GM19193 (cell line): ENCODE data around the gene ZSCAN5A.
"Not testable (repeated sequence)": the region's sequence is repeated elsewhere in the genome, so short reads cannot be mapped to it uniquely, and the experiment has no call there.

Experiments
- POLR2A ChIP-seq: IDR thresholded peaks from 4 replicates; pipeline ENCODE4 v1.6.1; 2011; ENCODE audit not compliant: insufficient read depth, insufficient read length; ENCODE audit errors: extremely low read depth

Gene ZSCAN5A

GRCh38 chr19:56177564-56178243 lies 136.9 kb downstream of the ZSCAN5A start:
- TF ChIP-seq POLR2A, result no peak

DNA sequence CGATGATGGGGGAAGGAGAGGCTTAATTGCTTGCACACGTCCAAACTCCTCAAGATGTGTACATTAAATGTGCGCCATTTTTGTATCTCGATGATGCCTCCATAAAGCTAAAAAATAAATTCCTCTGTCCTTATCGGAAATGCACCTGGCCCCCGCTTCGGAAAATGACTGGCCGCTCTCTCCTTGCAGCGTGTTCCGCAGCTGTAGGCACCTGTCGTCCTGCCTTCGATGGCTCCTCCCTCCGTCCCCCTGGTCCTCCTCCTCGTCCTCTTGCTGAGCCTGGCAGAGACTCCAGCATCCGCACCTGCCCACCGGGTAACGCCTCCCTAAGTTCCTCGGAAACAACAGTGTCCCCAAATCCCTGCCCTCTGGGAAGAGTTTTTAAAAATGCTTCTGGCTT lies 137.8 kb downstream of the ZSCAN5A start:
- no peak for TF ChIP-seq POLR2A

DNA sequence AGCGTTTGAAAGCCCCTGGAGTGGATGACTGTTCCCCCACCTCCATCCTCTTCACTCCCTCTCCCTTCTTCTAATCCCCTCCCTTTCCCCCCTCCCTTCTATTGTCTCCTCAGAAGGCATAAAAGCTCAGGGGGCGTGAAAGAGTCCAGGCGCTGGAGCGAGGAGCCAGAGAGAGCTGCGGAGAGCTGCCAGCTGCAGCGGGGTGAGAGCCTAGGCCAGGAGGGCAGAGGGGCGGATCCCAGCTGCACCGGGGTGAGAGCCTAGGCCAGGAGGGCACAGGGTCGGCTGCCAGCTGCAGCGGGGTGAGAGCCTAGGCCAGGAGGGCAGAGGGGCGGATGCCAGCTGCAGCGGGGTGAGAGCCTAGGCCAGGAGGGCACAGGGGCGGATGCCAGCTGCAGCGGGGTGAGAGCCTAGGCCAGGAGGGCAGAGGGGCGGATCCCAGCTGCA lies 138.8 kb downstream of the ZSCAN5A start, which contains the start of gene GALP:
Gene GALP (plus strand): TSS at position 148 of the 447 bp plus-strand sequence. CDS start 1,101 bp downstream, outside the sequence.
- not testable (repeated sequence) for TF ChIP-seq POLR2A

DNA sequence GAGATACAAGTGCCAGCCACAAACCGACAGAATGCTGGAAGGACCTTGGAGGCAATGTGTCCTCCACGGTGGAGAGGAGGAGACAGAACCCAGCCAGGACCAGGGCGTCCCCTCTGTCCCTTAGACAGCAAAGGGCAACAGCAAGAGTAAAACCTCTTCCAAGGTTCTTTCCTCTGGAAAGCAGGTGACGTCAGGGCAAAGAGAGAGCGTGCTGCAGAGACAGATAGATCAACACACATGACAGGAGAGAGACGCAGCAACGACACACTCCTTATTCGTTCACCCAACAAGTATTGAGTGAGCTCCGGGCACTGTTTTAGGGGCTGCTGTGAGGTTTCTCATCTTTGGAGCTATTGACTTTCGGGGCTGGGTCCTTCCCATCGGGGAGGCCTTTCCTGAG lies 140.1 kb downstream of the ZSCAN5A start:
- TF ChIP-seq POLR2A, result no peak

- no peak for TF ChIP-seq POLR2A
Observed at GRCh38 chr19:56174086-56174485, 140.6 kb downstream of the ZSCAN5A start.
